HepG2 (cell line): ENCODE data around the gene STK32C. TPM values are rescaled to one million over a fixed set of nuclear protein-coding genes. Genes with fewer than 3 reads are reported as not detected.

ENCODE experiments used
- ATAC-seq: fragments of 200-7000 bp; cut with Tn5 transposase; 3 replicates; pipeline ENCODE4 v1.9.1; 2020; ENCODE audit warnings: mild to moderate bottlenecking, moderate library complexity
- BruUV-seq: library from RNA; stranded (reverse); fragments of 400-500 nt; replicated peaks from 2 replicates; lab custom pipeline; 2021; lab: Mats Ljungman, UMichigan
- CTCF ChIA-PET: fragments of 300-600 bp; formaldehyde crosslinking; extraction: SDS; loops from one replicate; lab custom pipeline; 2021; ENCODE audit warnings: low total read pairs, inconsistent platforms, low intra/inter-chr PET ratio; lab: Yijun Ruan, JAX
- POLR2A ChIA-PET: fragments of 350-600 bp; sonication (Branson Sonifier 250); formaldehyde crosslinking; loops from one replicate; lab custom pipeline; 2020; ENCODE audit warnings: antibody characterized with exemption, inconsistent platforms; lab: Yijun Ruan, JAX
- DNase-seq: peaks from one replicate; pipeline ENCODE4 v3.0.0-alpha.2; 2015; ENCODE audit warnings: low spot score
- FAIRE-seq: peaks from 3 replicates; lab custom pipeline; 2011; peaks lifted over from hg19 to GRCh38; lab: Jason Lieb, UNC
- H2AFZ ChIP-seq: one replicate; pipeline ENCODE4 v1.6.1; 2011; ENCODE audit warnings: low read length, inconsistent platforms
- H3K27ac ChIP-seq: fragments of 300-600 bp; 3 replicates; pipeline ENCODE4 v1.8.0; 2011; ENCODE audit warnings: mixed run types, mild to moderate bottlenecking, mixed read lengths, low read length, inconsistent platforms; ENCODE audit not compliant: insufficient read depth; ENCODE audit errors: extremely low read length
- H3K27me3 ChIP-seq, 2 experiments: fragments of 200-600 bp in 1 of 2; 2 replicates in 1 of 2; 3 replicates in 1 of 2; pipeline versions ENCODE4 v1.6.0 to v1.8.0; 2011; ENCODE audit warnings: low read length in 2 of 2, mild to moderate bottlenecking in 2 of 2, moderate library complexity in 2 of 2, inconsistent platforms in 1 of 2; ENCODE audit not compliant: insufficient read depth in 2 of 2, control insufficient read depth in 1 of 2
- H3K36me3 ChIP-seq, 2 experiments: fragments of 200-600 bp in 1 of 2; replicated peaks in 1 of 2; 2 replicates in 1 of 2; 3 replicates in 1 of 2; pipeline versions ENCODE4 v1.5.1 to v1.8.0; 2011; ENCODE audit warnings: low read length in 2 of 2, inconsistent platforms in 1 of 2; ENCODE audit not compliant: insufficient read depth in 2 of 2, control insufficient read depth in 1 of 2
- H3K4me1 ChIP-seq: 2 replicates; pipeline ENCODE4 v1.5.1; 2012; ENCODE audit warnings: low read length, inconsistent platforms; ENCODE audit not compliant: insufficient read depth
- H3K4me2 ChIP-seq: 2 replicates; pipeline ENCODE4 v1.6.0; 2011; ENCODE audit warnings: low read depth, low read length, inconsistent platforms
- H3K4me3 ChIP-seq, 3 experiments: fragments of 200-600 bp in 1 of 3; sonication (generic), shearing (Covaris generic) in 1 of 3; replicated peaks in 1 of 3; 2 replicates each; pipeline ENCODE4 v1.5.1; 2011 to 2016; ENCODE audit warnings: low read length in 3 of 3, inconsistent platforms in 2 of 3, low read depth in 2 of 3, mild to moderate bottlenecking in 2 of 3, control low read depth in 1 of 3, mixed read lengths in 1 of 3; ENCODE audit not compliant: insufficient read depth in 1 of 3
- H3K79me2 ChIP-seq: one replicate; pipeline ENCODE4 v1.6.1; 2011; ENCODE audit warnings: low read length, inconsistent platforms; ENCODE audit not compliant: insufficient read depth
- H3K9ac ChIP-seq: 2 replicates; pipeline ENCODE4 v1.6.0; 2011; ENCODE audit warnings: mild to moderate bottlenecking, low read depth, low read length, inconsistent platforms; ENCODE audit not compliant: insufficient read depth
- H3K9me3 ChIP-seq: 2 replicates; pipeline ENCODE4 v1.5.1; 2012; ENCODE audit warnings: mild to moderate bottlenecking, low read length
- H4K20me1 ChIP-seq: 2 replicates; pipeline ENCODE4 v1.6.0; 2011; ENCODE audit warnings: inconsistent platforms, mild to moderate bottlenecking, low read length, moderate library complexity; ENCODE audit not compliant: insufficient read depth
- ELK4 ChIP-seq: sonication (generic); formaldehyde crosslinking; IDR thresholded peaks from 2 replicates; pipeline ENCODE4 v1.9.0; 2021; ENCODE audit warnings: missing genetic modification reagents, borderline replicate concordance
- MYC ChIP-seq: sonication (generic); formaldehyde crosslinking; IDR thresholded peaks from 2 replicates; pipeline ENCODE4 v1.9.0; 2021; ENCODE audit warnings: missing genetic modification reagents, borderline replicate concordance
- POGZ ChIP-seq: sonication (generic); formaldehyde crosslinking; IDR thresholded peaks from 2 replicates; pipeline ENCODE4 v1.4.0; 2020; ENCODE audit warnings: mild to moderate bottlenecking, missing genetic modification reagents
- RFX5 ChIP-seq: IDR thresholded peaks from 2 replicates; pipeline ENCODE4 v1.6.1; 2011; ENCODE audit warnings: low read depth, low read length, improper control_type of control experiment
- SOX5 ChIP-seq: IDR thresholded peaks from 2 replicates; pipeline ENCODE4 v1.6.1; 2016; ENCODE audit warnings: borderline replicate concordance
- SP140L ChIP-seq: sonication (generic); formaldehyde crosslinking; IDR thresholded peaks from 2 replicates; pipeline ENCODE4 v1.4.0; 2020; ENCODE audit warnings: missing genetic modification reagents, borderline replicate concordance
- ZNF282 ChIP-seq: fragments of 450-650 bp; IDR thresholded peaks from 2 replicates; pipeline ENCODE4 v1.6.1; 2018; ENCODE audit not compliant: partially characterized antibody
- ZNF382 ChIP-seq: sonication (generic); formaldehyde crosslinking; IDR thresholded peaks from 2 replicates; pipeline ENCODE4 v1.5.0; 2020; ENCODE audit warnings: missing genetic modification reagents, mild to moderate bottlenecking, borderline replicate concordance
- ZNF430 ChIP-seq: sonication (generic); formaldehyde crosslinking; IDR thresholded peaks from 2 replicates; pipeline ENCODE4 v1.9.0; 2021; ENCODE audit warnings: mild to moderate bottlenecking, missing genetic modification reagents
- ZNF660 ChIP-seq: sonication (generic); formaldehyde crosslinking; IDR thresholded peaks from 2 replicates; pipeline ENCODE4 v1.5.1; 2020; ENCODE audit warnings: mild to moderate bottlenecking, low read depth, missing genetic modification reagents, borderline replicate concordance
- ZNF83 ChIP-seq: sonication (generic); formaldehyde crosslinking; IDR thresholded peaks from 2 replicates; pipeline ENCODE4 v1.4.0; 2020; ENCODE audit warnings: missing genetic modification reagents, mild to moderate bottlenecking, borderline replicate concordance
- ZNF891 ChIP-seq: sonication (generic); formaldehyde crosslinking; IDR thresholded peaks from 2 replicates; pipeline ENCODE4 v1.5.0; 2020; ENCODE audit warnings: mild to moderate bottlenecking, missing genetic modification reagents
- WGBS: methylation state at CpG from one replicate; pipeline ENCODE4 v1.1.6; 2017; ENCODE audit warnings: low lambda C conversion rate; 5-methylcytosine and 5-hydroxymethylcytosine counted together
- in situ Hi-C: cut with HindIII; loops from 2 replicates; pipeline ENCODE4 v1.10.0; 2017; ENCODE audit warnings: low pct_unique_long_range_greater_than_20kb; ENCODE audit not compliant: extremely low pct_ligation_motif_present
- intact Hi-C: fragments of 100-400 bp; cut with micrococcal nuclease; formaldehyde crosslinking; loops from one replicate; pipeline ENCODE4 v1.10.0; 2022; ENCODE audit not compliant: unreplicated experiment
- polyA plus RNA-seq, 8 experiments: library from polyadenylated mRNA; depleted of rRNA in 3 of 8; stranded (reverse) in 7 of 8; unstranded in 1 of 8; fragments of >200 nt; fragmentation: Illumina TruSeq in 4 of 8; extraction: Trizol in 4 of 8; gene quantifications; 2 replicates each; pipeline versions ENCODE4 v1.2.1 to v1.2.3, GENCODE V29; 2011 to 2016; ENCODE audit warnings: low read depth in 4 of 8, missing spikeins in 1 of 8, mixed read lengths in 1 of 8; ENCODE audit not compliant: insufficient read depth in 1 of 8
- total RNA-seq, 5 experiments: library from RNA; depleted of rRNA; stranded (reverse); fragments of >200 nt; fragmentation: Illumina TruSeq; extraction: Trizol; gene quantifications; 2 replicates each; pipeline ENCODE4 v1.2.3, GENCODE V29; 2016; ENCODE audit warnings: low read depth in 1 of 5

The STK32C gene
- total and polyA plus RNA-seq, 2 of the 13 experiments (the other 11 are each of a cell fraction or from before 2014, with no cell fraction given), result 10.9 to 19.4 TPM

GRCh38 chr10:132273304-132273944 lies 34.3 kb downstream of the STK32C start (continued):
- TF ChIP-seq ZNF891 (no peak), ELK4 (CRISPR knock-in tag) (no peak)

GRCh38 chr10:132272231-132272971 lies 35.3 kb downstream of the STK32C start:
- H3K36me3 ChIP-seq, result no peaks in the 10 kb centered on the region
- H2AFZ ChIP-seq, result no peak overlapping the region
- no peaks in the 10 kb centered on the region for H3K9me3 ChIP-seq
- H3K4me1 ChIP-seq, result peaks cover 3% of the 10 kb centered on the region
- no peak overlapping the region for H3K4me3 ChIP-seq
- H4K20me1 ChIP-seq, result no peaks in the 10 kb centered on the region; the same call in 1 of the 2 replicates
- DNase-seq (no peak), ATAC-seq (no peak), FAIRE-seq (no peak)
- ChIA-PET POLR2A (no interaction called here), CTCF (no interaction called here)
- 85% methylated on average over 23 of the region's 35 CpGs for WGBS
- no peak overlapping the region for H3K27ac ChIP-seq
- in situ Hi-C loops, result no loop called here
- no peak overlapping the region for H3K9ac ChIP-seq
- no peaks in the 10 kb centered on the region for H3K79me2 ChIP-seq
- intact Hi-C loops, result no loop called here
- no peak for TF ChIP-seq SP140L (CRISPR knock-in tag)
- TF ChIP-seq ZNF430 (CRISPR knock-in tag), result no peak
- TF ChIP-seq POGZ, result no peak
- no peak for TF ChIP-seq MYC
- no peak for TF ChIP-seq ZNF282
- TF ChIP-seq ZNF660 (CRISPR knock-in tag), result no peak
- no peak for TF ChIP-seq RFX5
- TF ChIP-seq ZNF83 (CRISPR knock-in tag), result no peak
- no peak for TF ChIP-seq SOX5 (CRISPR knock-in tag)
- no peak for TF ChIP-seq ZNF382 (CRISPR knock-in tag)
- no TSS peak for BruUV-seq
- no peak overlapping the region for H3K4me2 ChIP-seq
- H3K27me3 ChIP-seq, result no peaks in the 10 kb centered on the region; a peak in 1 of 5 replicates
